Activated T-cell treated with anti-CD3 and anti-CD28 coated beads, Interleukin-2, amount 50 U/mL, for 48 hours (primary cell): ENCODE results near the gene DPP10.

Experiments
- DNase-seq, 2 experiments: peaks; one replicate each; pipeline ENCODE4 v3.0.0-alpha.2; 2020

Gene DPP10

GRCh38 chr2:115484486-115484885 lies 1042.0 kb downstream of the DPP10 start:
- DNase-seq, result no peak

DNA sequence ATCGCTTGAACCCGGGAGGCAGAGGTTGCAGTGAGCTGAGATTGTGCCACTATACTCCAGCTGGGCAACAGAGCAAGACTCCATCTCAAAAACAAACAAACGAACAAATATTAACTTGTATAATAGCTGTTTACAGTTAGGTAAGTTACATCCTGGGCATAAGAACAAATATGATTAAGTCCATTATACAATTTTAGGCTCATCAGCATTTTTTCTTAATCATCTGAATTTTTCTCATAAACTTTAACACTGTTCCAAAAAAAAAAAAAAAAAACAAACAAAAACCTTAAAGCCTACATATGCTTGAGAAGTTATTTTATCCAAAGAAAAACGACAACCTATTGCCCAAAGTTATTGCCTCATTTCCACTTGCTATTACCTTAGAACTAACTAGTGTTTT lies 1042.5 kb downstream of the DPP10 start:
- DNase-seq, result no peak

DNA sequence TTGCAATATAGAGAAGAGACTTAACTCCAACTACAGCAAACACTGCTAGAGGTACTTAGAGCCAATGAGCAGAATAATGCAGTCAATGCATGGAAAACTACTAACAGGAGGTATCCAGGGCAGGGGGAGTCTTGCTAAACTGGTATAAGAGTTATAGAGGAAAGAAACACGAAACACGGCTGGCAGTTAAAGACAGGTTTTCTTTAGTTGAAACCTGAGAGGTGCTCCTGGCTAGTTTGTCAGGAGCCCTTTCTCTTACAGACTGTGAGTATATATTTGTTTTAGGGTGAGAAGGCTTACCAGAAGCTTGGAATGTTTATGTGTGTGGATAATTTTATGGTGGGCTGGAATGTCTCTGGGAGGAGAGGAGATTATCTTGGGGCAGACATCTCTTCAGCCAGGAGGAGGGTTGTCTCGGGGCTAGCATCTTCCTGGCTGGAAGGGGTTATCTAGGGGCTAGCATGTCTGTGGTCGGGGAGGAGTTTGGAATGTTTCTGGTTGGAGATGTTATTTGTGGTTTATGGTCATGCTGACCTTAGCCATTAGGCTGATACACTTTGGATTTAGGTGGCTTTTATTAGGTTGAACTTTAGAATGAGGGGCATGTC lies 1048.8 kb downstream of the DPP10 start:
- no peak for DNase-seq

DNA sequence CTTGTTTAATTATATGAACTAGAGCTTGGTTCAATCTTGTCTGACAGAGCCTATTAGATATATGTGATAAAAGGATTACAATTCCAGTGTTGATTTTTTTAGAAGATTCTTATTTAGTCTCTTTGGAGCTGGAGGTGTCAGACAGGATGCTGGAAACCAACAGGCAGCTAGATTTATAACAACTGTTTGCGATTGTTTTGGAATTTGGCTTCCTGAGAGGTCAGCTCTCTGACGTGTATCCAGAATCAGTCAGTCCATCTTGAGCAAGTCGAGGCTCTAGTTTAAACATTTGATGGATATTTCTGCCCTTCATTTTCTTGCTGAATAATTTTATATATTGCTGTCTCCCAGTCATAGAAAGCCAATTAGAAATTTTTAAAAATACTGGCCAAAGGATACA lies 1062.9 kb downstream of the DPP10 start:
- no peak for DNase-seq

- DNase-seq, result no peak
Measured at GRCh38 chr2:115520727-115521126, 1078.3 kb downstream of the DPP10 start.

DNA sequence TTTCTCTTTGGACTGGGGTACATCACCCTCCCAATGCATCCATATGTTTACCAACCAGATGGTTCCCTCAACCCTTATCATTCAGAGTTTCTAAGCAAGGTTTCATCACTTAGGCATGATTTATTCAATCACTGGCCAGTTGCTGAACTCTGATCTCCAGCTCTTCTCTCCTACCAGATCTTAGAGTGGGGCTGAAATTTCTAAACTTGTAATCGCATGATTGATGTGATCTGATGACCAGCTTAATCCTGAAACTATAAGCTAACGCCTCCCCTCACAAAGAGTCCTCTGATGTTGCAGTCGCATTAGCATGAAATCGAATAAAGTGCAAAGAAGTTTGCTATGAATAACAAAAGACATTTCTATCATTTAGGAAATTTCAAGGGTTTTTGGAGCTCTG lies 1082.0 kb downstream of the DPP10 start:
- no peak for DNase-seq

DNA sequence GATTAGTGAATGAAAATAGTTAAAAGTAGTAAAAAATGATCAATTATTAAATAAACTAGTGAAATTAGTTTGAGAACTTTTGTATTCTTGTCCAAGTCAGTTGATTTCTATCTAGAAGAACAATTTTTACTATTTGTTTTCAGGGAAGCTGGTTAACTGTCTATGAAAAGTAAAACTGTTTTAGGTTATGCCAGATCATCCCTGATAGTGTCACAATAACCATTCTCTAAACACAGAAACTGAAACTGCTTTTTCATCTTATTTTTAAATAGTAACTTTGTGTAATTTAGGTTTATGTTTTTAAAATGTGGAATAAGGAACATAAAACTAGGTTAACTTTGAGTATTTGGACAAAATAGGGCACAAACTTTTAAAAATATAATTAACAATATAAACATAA lies 1087.2 kb downstream of the DPP10 start:
- no peak for DNase-seq

GRCh38 chr2:115533081-115533480 lies 1090.6 kb downstream of the DPP10 start:
- DNase-seq, result no peak

- DNase-seq, result no peak
Measured at GRCh38 chr2:115541814-115542213, 1099.4 kb downstream of the DPP10 start.

DNA sequence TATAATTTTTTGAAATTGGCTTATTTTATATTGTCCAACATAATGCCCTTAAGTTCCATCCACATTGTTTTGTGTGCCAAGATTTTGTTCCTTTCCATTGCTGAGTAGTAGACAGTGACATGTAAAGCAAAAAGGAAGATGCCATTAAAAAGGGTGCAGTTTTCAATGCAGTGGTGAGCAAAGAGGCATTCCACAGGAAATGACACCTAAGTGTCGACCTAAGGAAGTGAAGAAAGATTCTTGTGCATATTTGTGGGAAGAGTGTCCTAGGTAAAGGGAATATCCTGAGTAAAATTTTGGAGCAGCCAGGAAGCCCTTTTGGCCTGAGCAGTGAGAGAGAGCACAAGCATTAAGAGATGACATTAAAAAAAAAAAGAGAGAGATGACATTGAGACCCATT lies 1099.9 kb downstream of the DPP10 start:
- no peak for DNase-seq

GRCh38 chr2:115543024-115543423 lies 1100.6 kb downstream of the DPP10 start:
- DNase-seq, result no peak

DNA sequence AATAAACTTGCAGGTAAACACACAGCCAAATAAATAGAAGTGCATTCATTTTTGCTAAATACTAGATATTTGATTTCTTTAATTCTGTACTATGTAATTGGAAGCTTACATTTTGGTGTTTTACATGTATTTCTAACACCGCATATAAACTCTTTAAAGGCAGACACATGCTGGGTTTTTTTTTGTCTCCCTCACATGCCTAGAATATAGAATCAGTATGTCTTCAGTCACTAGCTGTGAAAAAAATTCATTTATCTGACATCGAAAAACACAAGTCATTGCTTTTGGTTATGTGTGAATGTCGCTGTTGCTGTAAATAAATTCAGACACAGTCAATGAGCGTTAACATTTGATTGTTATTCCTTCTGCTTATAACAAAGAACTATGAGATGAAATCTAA lies 1101.0 kb downstream of the DPP10 start:
- no peak for DNase-seq

GRCh38 chr2:115549611-115550130 lies 1107.2 kb downstream of the DPP10 start:
- no peak for DNase-seq

DNA sequence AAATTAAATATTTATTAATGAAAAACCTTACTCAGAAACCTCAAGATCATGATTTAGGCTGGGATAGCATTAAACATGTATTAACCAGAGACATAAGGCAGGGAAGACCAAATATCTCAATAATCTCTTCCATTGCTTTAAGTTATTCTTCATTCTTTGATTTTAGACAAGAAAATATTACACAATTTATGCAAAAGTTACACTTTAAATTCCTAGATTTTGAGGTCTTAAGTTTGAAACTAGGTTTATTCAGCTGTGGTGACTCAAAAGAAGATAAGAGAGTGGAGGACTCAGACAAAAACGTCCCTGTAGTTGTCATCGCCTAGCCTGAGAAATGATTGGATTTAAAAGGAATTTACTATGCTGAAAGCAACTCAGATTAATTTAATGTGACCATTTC lies 1110.3 kb downstream of the DPP10 start:
- DNase-seq, result no peak

- no peak for DNase-seq
Measured at GRCh38 chr2:115554153-115554552, 1111.7 kb downstream of the DPP10 start.

GRCh38 chr2:115558725-115559124 lies 1116.3 kb downstream of the DPP10 start:
- no peak for DNase-seq

DNA sequence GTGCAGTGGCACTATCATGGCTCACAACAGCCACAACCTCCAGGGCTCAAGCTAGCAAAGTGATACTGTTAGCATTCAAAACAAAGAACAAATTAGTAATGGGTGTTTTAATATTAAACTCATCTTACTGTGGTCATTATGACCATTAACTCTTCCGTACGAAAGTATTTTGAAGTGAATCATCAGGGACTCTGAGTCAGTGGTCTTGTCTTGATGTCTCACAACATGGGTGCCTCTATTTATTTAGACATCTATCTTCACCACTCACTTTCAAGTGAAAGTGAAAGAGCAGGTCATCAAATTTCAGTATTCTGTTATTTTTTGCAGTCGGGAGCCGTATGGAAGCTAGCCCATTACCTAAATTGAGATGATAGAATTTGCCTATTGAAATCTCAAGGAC lies 1118.2 kb downstream of the DPP10 start:
- no peak for DNase-seq

DNA sequence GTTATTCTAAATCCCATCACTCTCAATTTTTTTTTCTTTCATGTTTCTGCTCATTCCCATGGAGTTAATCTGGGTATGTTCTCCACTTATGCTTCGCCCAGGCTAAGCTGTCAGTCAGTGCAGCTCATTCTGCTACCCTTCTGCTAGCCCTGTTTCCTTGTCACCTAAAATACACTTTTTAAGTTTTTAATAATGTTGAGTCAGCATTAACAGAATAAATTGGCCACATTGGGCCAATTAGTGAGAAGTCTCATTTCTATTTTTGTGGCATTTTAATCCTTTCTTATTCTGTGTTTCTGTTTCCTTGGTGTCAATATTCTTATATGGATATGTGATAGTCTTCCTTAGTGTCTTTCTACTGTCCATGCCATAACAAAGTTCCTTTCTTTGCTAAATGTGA lies 1126.2 kb downstream of the DPP10 start:
- no peak for DNase-seq

DNA sequence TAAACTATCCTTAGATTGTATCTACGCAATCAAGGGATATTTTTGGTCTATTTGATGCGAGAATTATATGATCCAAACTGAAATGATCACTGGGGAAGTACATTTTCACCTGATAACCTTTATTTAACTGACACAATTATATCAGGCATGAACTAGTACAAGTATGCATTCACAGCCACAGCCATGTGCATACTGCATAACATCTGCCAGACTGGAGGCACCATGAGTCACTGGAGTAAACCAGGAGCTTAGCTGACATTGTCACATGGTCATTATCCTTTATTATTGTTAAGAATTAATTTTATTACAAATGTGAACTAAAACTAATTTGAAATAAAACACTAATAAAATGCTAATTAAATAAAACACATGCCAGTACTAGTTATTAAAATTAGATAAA lies 1127.1 kb downstream of the DPP10 start:
- no peak for DNase-seq

- DNase-seq, result no peak
Measured at GRCh38 chr2:115572746-115573145, 1130.3 kb downstream of the DPP10 start.

GRCh38 chr2:115573756-115574155 lies 1131.3 kb downstream of the DPP10 start:
- DNase-seq, result no peak

GRCh38 chr2:115574667-115575066 lies 1132.2 kb downstream of the DPP10 start:
- DNase-seq, result no peak

DNA sequence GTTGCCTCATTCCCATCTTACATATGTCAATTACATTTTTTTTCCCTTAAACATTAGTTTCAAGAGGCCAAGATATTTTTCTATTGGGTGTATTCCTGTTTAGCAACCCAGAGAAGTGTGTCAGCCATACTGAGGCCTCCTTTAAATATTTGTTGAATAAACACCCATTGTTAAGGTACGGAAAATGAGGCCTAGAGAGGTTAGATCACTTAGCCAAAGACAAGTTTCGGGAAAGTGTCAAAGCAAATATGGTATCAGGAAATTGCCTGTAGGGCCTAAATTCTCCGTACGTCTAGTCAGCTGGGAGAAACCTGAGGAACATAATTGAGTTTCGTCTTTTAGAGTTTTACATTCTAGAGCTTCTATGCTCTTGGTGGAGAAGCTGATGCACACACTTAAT lies 1138.3 kb downstream of the DPP10 start:
- DNase-seq, result no peak

- DNase-seq, result no peak
Measured at GRCh38 chr2:115584507-115584906, 1142.1 kb downstream of the DPP10 start.

GRCh38 chr2:115596659-115597375 lies 1154.4 kb downstream of the DPP10 start:
- no peak for DNase-seq
